ENCODE results near the gene NFE2L1.
"Not testable (repeated sequence)": the region's sequence is repeated elsewhere in the genome, so short reads cannot be mapped to it uniquely, and the experiment has no call there.

NFE2L1 gene

GRCh38 chr17:48051283-48051682 is 3.1 kb downstream of the NFE2L1 start:
- no peak for DNase-seq

DNA sequence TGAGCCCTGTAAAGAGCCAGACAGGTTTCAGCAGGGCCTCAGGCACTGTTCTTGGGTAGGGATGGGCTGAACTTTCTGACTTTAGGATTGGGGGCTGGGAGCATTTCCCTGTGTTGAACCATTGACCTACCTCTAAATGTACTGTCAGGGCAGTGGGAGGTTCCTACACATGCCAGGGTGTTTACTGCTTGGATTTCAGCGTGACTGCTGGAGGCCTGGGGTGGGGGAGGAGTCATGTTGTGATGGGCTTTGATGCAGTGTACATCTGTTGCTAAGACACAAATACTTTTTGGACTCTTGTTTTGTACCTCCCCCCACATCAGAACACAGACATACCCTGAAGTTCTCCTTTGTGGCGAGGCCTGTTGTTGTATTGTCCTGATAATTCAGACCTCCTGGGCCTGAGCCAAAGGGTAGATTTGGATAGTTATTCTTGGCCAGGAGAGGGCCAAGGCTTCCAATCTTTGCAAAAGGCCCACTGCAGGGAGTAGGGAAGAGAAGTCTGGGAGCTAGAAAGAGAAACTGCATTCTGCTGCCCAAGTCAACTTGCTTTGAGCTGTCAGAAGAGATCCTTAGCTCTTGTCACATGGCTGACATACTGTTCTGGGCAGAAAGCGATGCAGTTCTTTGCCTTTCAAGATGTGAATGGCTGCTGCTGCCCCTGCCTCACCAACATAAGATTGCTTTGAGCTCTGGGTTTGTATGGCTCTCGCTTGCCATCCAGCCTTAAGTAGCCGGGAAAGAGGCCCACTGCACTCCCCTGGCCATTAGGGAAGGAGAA is 3.7 kb downstream of the NFE2L1 start:
- no peak for DNase-seq

- no peak for DNase-seq
Observed at GRCh38 chr17:48052956-48053757, 5.0 kb downstream of the NFE2L1 start.

GRCh38 chr17:48053758-48054237 is 5.6 kb downstream of the NFE2L1 start:
- no peak for DNase-seq

GRCh38 chr17:48054238-48055185 is 6.4 kb downstream of the NFE2L1 start:
- DNase-seq, result no peak

GRCh38 chr17:48055531-48056245 is 7.5 kb downstream of the NFE2L1 start:
- no peak for DNase-seq

- no peak for DNase-seq
Observed at GRCh38 chr17:48056246-48056745, 8.1 kb downstream of the NFE2L1 start.

DNA sequence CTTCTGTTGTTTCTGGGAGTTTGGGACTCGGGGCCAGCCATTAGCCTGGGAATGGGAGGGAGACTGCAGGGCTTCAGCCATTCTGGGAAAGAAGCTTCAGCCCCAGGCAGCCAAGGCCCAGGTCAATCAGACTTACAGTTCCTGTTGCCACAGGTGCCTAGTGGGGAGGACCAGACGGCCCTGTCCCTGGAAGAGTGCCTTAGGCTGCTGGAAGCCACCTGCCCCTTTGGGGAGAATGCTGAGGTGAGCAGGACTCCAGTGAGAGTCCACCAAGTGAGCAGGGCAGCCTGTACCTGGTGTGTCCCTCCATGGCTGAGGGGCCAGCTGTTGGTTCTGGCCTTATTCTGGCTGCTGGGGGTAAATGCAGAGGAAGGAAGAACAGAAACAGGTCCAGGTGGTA is 8.7 kb downstream of the NFE2L1 start:
- DNase-seq, result no peak

GRCh38 chr17:48057626-48058025 is 9.5 kb downstream of the NFE2L1 start:
- DNase-seq, result no peak

GRCh38 chr17:48058393-48059124 is 10.4 kb downstream of the NFE2L1 start:
- DNase-seq, result no peak

DNA sequence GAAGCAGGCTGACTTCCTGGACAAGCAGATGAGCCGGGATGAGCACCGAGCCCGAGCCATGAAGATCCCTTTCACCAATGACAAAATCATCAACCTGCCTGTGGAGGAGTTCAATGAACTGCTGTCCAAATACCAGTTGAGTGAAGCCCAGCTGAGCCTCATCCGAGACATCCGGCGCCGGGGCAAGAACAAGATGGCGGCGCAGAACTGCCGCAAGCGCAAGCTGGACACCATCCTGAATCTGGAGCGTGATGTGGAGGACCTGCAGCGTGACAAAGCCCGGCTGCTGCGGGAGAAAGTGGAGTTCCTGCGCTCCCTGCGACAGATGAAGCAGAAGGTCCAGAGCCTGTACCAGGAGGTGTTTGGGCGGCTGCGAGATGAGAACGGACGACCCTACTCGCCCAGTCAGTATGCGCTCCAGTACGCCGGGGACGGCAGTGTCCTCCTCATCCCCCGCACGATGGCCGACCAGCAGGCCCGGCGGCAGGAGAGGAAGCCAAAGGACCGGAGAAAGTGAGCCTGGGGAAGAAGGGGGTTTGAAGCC is 11.0 kb downstream of the NFE2L1 start:
- no peak for DNase-seq

DNA sequence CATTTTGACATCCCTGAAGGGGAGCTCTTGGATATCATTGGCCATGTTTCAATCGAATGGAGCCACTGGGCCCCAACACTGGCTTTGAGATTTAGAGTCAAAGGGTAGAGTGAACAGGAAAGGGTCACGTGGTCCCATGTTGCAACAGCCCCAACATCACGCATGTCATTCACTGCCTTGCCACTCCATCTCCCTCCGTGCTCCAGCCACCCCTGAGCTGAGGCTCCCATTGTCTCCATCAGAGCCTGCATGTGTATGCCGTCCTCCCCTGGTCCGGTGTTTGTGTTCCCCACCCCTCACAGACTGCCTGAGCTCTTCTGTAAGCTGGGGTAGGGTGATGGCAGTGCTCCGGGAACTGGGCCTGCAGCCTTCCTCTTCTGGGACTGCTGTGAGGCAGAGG is 12.1 kb downstream of the NFE2L1 start:
- DNase-seq, result no peak

DNA sequence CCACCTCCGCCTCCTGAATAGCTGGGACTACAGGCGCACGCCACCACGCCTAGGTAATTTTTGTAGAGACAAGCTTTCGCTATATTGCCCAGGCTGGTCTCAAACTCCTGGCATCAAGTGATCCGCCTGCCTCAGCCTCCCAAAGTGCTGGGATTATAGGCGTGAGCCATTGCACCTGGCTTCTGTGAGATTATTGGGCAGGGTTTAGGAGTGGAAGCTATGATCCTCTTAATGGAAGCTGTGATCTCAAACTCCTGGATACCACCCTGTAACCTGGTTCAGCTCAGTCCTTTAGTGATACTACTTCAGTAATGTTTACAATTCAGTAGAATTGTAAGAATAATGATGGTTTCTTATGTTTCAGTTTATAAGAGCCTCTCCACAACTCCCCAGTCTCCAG is 14.1 kb downstream of the NFE2L1 start:
- DNase-seq, result no peak

- DNase-seq, result no peak
Observed at GRCh38 chr17:48064638-48065037, 16.5 kb downstream of the NFE2L1 start.

- no peak for DNase-seq
Observed at GRCh38 chr17:48066192-48066591, 18.0 kb downstream of the NFE2L1 start.

DNA sequence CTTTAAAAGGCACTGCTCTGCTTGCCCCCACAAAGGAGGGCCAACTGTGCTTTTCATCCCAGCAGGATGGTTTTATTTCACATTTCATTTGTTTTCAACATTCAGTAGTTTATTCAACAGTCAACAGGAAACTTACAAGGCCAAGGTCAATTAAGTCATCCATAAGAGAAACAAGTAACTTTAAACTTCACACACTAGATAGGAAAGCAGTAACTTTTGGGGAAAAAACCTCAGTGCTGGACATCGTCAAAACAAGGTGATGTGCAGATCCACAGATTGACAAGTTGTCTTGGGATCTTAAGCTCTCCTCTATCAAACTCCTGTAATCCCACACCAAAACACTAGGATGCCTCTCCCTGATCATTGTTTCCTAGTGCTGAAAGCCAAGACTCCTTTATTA is 18.5 kb downstream of the NFE2L1 start:
- no peak for DNase-seq

DNA sequence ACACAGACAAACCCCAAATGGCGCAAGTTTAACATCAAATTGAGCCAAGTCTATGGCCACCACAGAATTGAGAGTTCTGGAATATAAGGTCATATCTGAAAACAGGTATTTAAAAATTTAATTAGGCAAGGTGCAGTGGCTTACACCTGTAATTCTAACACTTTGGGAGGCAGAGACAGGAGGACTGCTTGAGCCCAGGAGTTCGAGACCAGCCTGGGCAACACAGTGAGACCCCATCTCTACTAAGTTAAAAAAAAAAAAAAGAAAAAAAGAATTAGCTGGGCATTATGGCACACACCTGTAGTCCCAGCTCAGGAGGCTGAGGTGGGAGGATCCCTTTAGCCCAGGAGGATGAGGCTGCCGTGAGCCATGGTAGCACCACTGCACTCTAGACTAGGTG is 19.1 kb downstream of the NFE2L1 start:
- no peak for DNase-seq

- not testable (repeated sequence) for DNase-seq
Observed at GRCh38 chr17:48067808-48068207, 19.6 kb downstream of the NFE2L1 start.

GRCh38 chr17:48068491-48068961 is 20.4 kb downstream of the NFE2L1 start:
- DNase-seq, result no peak

DNA sequence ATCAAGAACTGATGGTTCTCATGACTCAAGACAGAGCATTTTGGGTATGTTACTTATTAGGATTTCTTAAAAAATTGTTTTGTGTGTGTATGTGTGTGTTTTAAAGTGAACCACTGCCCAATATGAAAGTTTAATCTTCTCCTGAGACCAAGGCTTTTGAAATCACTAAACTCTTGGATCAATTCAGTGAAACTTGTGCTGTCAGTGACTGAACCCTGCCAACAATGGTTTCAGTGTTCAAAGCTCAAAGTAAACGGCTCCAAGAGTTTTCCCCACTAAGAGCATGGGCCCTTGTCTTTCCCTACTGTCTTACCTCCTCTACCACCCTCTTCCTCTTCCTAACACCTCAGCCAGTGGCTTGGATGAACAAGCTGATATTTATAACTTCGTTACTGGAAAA is 22.0 kb downstream of the NFE2L1 start:
- no peak for DNase-seq

DNA sequence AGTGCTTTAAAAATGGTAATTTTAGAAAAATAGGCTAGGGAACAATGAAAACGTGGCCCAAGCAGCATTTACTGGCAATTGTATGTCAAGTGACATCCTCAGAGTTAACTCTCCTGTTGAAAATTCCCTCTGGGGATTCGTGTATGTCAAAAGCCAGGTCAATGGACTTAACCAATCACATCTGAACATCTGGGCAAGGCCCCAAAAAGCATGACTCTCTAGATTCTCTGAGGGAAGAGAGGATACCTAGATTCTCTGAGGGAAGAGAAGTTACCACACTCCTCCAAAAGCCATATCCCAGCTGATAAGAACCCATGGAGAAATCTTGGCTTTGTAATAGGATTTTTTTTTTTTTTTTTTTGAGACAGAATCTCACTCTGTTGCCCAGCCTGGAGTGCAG is 23.5 kb downstream of the NFE2L1 start:
- no peak for DNase-seq
